ENCODE data around the gene HELZ. TPM values are rescaled to one million over a fixed set of nuclear protein-coding genes. Genes with fewer than 3 reads are reported as not detected.
"Not testable (repeated sequence)": the region's sequence is repeated elsewhere in the genome, so short reads cannot be mapped to it uniquely, and the experiment has no call there.

HELZ gene
- total RNA-seq, 1 experiment from 2014 or later, result 32.3 TPM

GRCh38 chr17:67151717-67152116 is 93.3 kb downstream of the HELZ start:
- Histone ChIP-seq H3K36me3 (peaks cover 54% of the 10 kb centered on the region), H3K27me3 (no peaks in the 10 kb centered on the region), H3K4me3 (no peak overlapping the region), H3K9me3 (no peaks in the 10 kb centered on the region)
- peak; percentile 21 for DNase-seq

GRCh38 chr17:67150826-67151225 is 94.2 kb downstream of the HELZ start:
- Histone ChIP-seq H3K4me3 (no peak overlapping the region), H3K27me3 (no peaks in the 10 kb centered on the region), H3K36me3 (peaks cover 63% of the 10 kb centered on the region), H3K9me3 (no peaks in the 10 kb centered on the region)
- DNase-seq, result no peak

GRCh38 chr17:67148352-67148751 is 96.6 kb downstream of the HELZ start:
- DNase-seq, result no peak
- H3K36me3 ChIP-seq, result peaks cover 72% of the 10 kb centered on the region
- H3K27me3 ChIP-seq, result no peaks in the 10 kb centered on the region
- H3K4me3 ChIP-seq, result no peak overlapping the region
- no peaks in the 10 kb centered on the region for H3K9me3 ChIP-seq

GRCh38 chr17:67145183-67145805 is 99.7 kb downstream of the HELZ start:
- Histone ChIP-seq H3K9me3 (0 out of 2 replicates have a peak, but pooled peaks cover 4% of the 10 kb centered on the region), H3K36me3 (peaks cover 72% of the 10 kb centered on the region), H3K27me3 (no peaks in the 10 kb centered on the region), H3K4me3 (no peak overlapping the region)
- DNase-seq, result no peak

GRCh38 chr17:67143318-67143717 is 101.7 kb downstream of the HELZ start:
- DNase-seq, result no peak
- Histone ChIP-seq H3K27me3 (no peaks in the 10 kb centered on the region), H3K4me3 (no peak overlapping the region), H3K9me3 (0 out of 2 replicates have a peak, but pooled peaks cover 4% of the 10 kb centered on the region), H3K36me3 (peaks cover 63% of the 10 kb centered on the region)

- H3K27me3 ChIP-seq, result not testable (repeated sequence)
Measured at GRCh38 chr17:67142030-67142429, 103.0 kb downstream of the HELZ start.

GRCh38 chr17:67139784-67140665 is 105.0 kb downstream of the HELZ start:
- Histone ChIP-seq H3K36me3 (peaks cover 58% of the 10 kb centered on the region), H3K4me3 (no peak overlapping the region), H3K27me3 (no peaks in the 10 kb centered on the region), H3K9me3 (0 out of 2 replicates have a peak, but pooled peaks cover 4% of the 10 kb centered on the region)
- no peak for DNase-seq

More at GRCh38 chr17:67142030-67142429, 103.0 kb downstream of the HELZ start:
- H3K9me3 ChIP-seq, H3K4me3 ChIP-seq, DNase-seq: not testable (repeated sequence)
- H3K36me3 ChIP-seq, result peaks cover 65% of the 10 kb centered on the region

GRCh38 chr17:67139289-67139688 is 105.7 kb downstream of the HELZ start:
- no peak for DNase-seq
- 0 out of 2 replicates have a peak, but pooled peaks cover 4% of the 10 kb centered on the region for H3K9me3 ChIP-seq
- peaks cover 57% of the 10 kb centered on the region for H3K36me3 ChIP-seq
- H3K4me3 ChIP-seq, result no peak overlapping the region
- no peaks in the 10 kb centered on the region for H3K27me3 ChIP-seq

- Histone ChIP-seq H3K9me3 (0 out of 2 replicates have a peak, but pooled peaks cover 4% of the 10 kb centered on the region), H3K27me3 (no peaks in the 10 kb centered on the region), H3K36me3 (peaks cover 51% of the 10 kb centered on the region), H3K4me3 (no peak overlapping the region)
- DNase-seq, result no peak
Measured at GRCh38 chr17:67138392-67138791, 106.6 kb downstream of the HELZ start.

GRCh38 chr17:67137860-67138259 is 107.1 kb downstream of the HELZ start:
- no peak overlapping the region for H3K4me3 ChIP-seq
- H3K36me3 ChIP-seq, result peaks cover 47% of the 10 kb centered on the region
- H3K27me3 ChIP-seq, result no peaks in the 10 kb centered on the region
- 0 out of 2 replicates have a peak, but pooled peaks cover 3% of the 10 kb centered on the region for H3K9me3 ChIP-seq
- no peak for DNase-seq

GRCh38 chr17:67137026-67137370 is 108.0 kb downstream of the HELZ start:
- Histone ChIP-seq H3K4me3 (no peak overlapping the region), H3K9me3 (no peaks in the 10 kb centered on the region), H3K27me3 (no peaks in the 10 kb centered on the region), H3K36me3 (peaks cover 42% of the 10 kb centered on the region)
- DNase-seq, result no peak

GRCh38 chr17:67136191-67137025 is 108.6 kb downstream of the HELZ start:
- DNase-seq, result no peak
- Histone ChIP-seq H3K36me3 (peaks cover 43% of the 10 kb centered on the region), H3K4me3 (no peak overlapping the region), H3K27me3 (no peaks in the 10 kb centered on the region), H3K9me3 (no peaks in the 10 kb centered on the region)

GRCh38 chr17:67133161-67133560 is 111.8 kb downstream of the HELZ start:
- Histone ChIP-seq H3K9me3 (no peaks in the 10 kb centered on the region), H3K36me3 (peaks cover 40% of the 10 kb centered on the region), H3K27me3 (no peaks in the 10 kb centered on the region), H3K4me3 (no peak overlapping the region)
- DNase-seq, result no peak

- Histone ChIP-seq H3K36me3 (peaks cover 36% of the 10 kb centered on the region), H3K9me3 (no peaks in the 10 kb centered on the region), H3K4me3 (no peak overlapping the region), H3K27me3 (no peaks in the 10 kb centered on the region)
- no peak for DNase-seq
Measured at GRCh38 chr17:67132366-67132765, 112.6 kb downstream of the HELZ start.

- Histone ChIP-seq H3K27me3 (no peaks in the 10 kb centered on the region), H3K36me3 (peaks cover 24% of the 10 kb centered on the region), H3K9me3 (no peaks in the 10 kb centered on the region), H3K4me3 (no peak overlapping the region)
- no peak for DNase-seq
Measured at GRCh38 chr17:67130768-67131167, 114.2 kb downstream of the HELZ start.

- no peak for DNase-seq
- H3K27me3 ChIP-seq, result no peaks in the 10 kb centered on the region
Measured at GRCh38 chr17:67129283-67129682, 115.7 kb downstream of the HELZ start.

GRCh38 chr17:67128700-67129099 is 116.3 kb downstream of the HELZ start:
- Histone ChIP-seq H3K9me3 (no peaks in the 10 kb centered on the region), H3K4me3 (no peak overlapping the region), H3K27me3 (no peaks in the 10 kb centered on the region), H3K36me3 (peaks cover 33% of the 10 kb centered on the region)
- no peak for DNase-seq

More at GRCh38 chr17:67129283-67129682, 115.7 kb downstream of the HELZ start:
- Histone ChIP-seq H3K9me3 (no peaks in the 10 kb centered on the region), H3K4me3 (no peak overlapping the region), H3K36me3 (peaks cover 27% of the 10 kb centered on the region)
